ENCODE measurements around the gene ADGRG7.

Gene ADGRG7

DNA sequence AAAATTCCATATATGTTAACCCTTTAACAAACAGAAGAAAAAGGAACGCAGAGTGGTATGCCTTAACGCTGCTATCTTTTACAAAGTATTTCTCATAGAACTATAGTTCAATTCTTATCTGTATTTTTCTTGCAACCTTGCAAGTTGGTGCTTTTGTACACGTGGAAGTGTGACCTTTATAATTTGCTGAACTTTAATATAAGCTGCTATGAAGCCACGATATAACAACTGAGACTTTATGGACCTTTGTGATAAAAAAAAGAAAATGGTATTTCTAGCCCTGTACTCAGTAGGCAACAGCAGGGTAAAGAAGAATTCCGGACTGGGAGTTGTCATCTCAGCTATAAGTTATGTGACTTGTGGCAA lies 93.6 kb downstream of the ADGRG7 start:
- Histone ChIP-seq H3K27me3 (ENCODE audit: low read depth, low read length) (no peaks in the 10 kb centered on the region), H3K27ac (ENCODE audit: low read length) (no peak overlapping the region), H3K4me1 (ENCODE audit: control insufficient read depth in 1 of 2, insufficient read depth in 2 of 2, low read length in 2 of 2) (no peaks in the 10 kb centered on the region), H3K9me3 (ENCODE audit: control insufficient read depth in 1 of 2, low read length in 2 of 2) (no peaks in the 10 kb centered on the region), H3K4me3 (ENCODE audit: low read depth in 1 of 2, low read length in 2 of 2) (no peak overlapping the region), H3K36me3 (ENCODE audit: control insufficient read depth in 1 of 2, insufficient read depth in 2 of 2, low read length in 2 of 2) (no peaks in the 10 kb centered on the region)

DNA sequence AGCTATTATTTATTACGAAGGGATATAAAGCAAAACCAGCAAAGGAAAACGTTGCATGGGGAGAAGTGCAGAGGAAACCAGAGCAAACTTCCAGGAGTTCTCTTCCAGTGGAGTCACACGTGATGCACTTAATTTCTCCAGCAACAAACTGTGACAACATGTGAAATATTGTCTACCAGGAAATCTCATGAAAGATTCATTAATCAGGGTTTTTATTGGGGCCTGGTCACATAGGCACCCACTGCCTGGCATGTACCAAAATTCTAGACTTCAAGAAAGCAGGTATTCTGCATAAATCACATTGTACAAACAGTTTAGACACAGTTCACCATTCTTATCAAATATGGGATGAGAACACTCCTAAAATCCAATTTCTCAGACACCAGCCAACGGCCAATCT lies 94.5 kb downstream of the ADGRG7 start:
- no peaks in the 10 kb centered on the region for H3K27me3 ChIP-seq (ENCODE audit: low read depth, low read length)
- no peaks in the 10 kb centered on the region for H3K36me3 ChIP-seq (ENCODE audit: control insufficient read depth in 1 of 2, insufficient read depth in 2 of 2, low read length in 2 of 2)
- no peak overlapping the region for H3K27ac ChIP-seq (ENCODE audit: low read length)
- no peak overlapping the region for H3K4me3 ChIP-seq (ENCODE audit: low read depth in 1 of 2, low read length in 2 of 2)
- no peaks in the 10 kb centered on the region for H3K4me1 ChIP-seq (ENCODE audit: control insufficient read depth in 1 of 2, insufficient read depth in 2 of 2, low read length in 2 of 2)
- no peaks in the 10 kb centered on the region for H3K9me3 ChIP-seq (ENCODE audit: control insufficient read depth in 1 of 2, low read length in 2 of 2)

- Histone ChIP-seq H3K36me3 (ENCODE audit: control insufficient read depth in 1 of 2, insufficient read depth in 2 of 2, low read length in 2 of 2) (no peaks in the 10 kb centered on the region), H3K27ac (ENCODE audit: low read length) (no peak overlapping the region), H3K27me3 (ENCODE audit: low read depth, low read length) (no peaks in the 10 kb centered on the region), H3K9me3 (ENCODE audit: control insufficient read depth in 1 of 2, low read length in 2 of 2) (no peaks in the 10 kb centered on the region), H3K4me3 (ENCODE audit: low read depth in 1 of 2, low read length in 2 of 2) (no peak overlapping the region), H3K4me1 (ENCODE audit: control insufficient read depth in 1 of 2, insufficient read depth in 2 of 2, low read length in 2 of 2) (peaks cover 5 to 7% of the 10 kb centered on the region in 2 donors)
Measured at GRCh38 chr3:100706365-100706764, 97.0 kb downstream of the ADGRG7 start.

DNA sequence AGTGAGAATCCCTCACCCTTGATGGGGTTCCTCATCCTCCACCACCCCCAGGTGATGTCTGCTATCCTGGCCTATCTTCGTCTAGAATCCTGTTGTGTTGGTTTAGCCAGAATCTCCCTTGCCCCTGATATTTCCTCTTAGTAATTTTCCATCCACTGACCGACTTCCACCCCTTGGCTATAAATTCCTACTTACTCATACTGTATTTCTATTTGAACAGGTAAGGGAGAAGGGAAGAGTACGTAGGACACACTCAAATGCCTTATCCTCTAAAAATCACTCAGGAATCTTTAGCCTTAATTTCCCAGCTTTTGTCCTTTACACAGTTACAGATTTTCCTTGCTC lies 99.2 kb downstream of the ADGRG7 start:
- Histone ChIP-seq H3K4me1 (ENCODE audit: control insufficient read depth in 1 of 2, insufficient read depth in 2 of 2, low read length in 2 of 2) (peaks cover 7 to 23% of the 10 kb centered on the region in 2 donors), H3K9me3 (ENCODE audit: control insufficient read depth in 1 of 2, low read length in 2 of 2) (no peaks in the 10 kb centered on the region)

DNA sequence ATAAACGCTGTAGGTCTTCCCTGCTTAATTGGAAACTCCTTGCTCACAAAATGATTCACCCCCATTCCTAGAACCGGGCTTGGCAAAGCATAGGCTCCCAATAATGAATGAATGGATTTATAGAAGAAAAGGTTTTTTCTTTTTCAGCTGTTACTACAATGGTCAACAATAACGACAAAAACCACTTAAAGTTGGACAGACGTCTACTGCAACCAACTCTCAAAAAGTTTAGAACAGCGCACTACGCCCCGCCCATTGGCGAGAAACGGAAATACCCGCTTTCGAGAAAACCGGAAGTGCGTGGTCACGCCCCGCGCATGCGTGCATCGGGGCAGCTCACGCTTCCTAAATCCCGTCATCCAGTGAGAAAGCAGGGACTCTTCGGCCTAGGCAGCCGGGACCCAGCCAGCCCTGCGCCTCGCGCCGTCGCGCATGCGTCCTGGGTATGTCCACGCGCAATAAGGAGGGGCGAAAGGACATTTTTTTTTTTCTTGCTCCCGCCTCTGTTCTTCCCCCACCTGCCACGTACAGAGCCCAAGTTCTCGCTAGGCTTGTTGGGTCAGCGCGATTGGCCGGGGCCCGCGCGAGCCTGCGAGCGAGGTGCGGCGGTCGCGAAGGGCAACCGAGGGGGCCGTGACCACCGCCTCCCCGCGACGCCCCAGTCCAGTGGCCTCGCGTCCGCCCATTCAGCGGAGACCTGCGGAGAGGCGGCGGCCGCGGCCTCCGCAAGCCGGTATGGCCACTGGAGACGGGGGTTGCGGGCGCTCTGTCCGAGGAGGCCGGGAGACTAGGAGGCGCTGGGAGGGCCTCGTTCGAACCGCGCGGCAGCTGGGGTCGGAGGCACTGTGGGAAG lies 99.8 kb downstream of the ADGRG7 start, which contains the start of gene TFG:
TFG (plus strand) TSS at position 506 of the 853 bp plus-strand sequence. CDS start 4,192 bp downstream, outside the sequence.
- Histone ChIP-seq H3K9me3 (ENCODE audit: control insufficient read depth in 1 of 2, low read length in 2 of 2) (no peaks in the 10 kb centered on the region), H3K27ac (ENCODE audit: low read length) (peak within 1 kb of the TSS; percentile 97), H3K27me3 (ENCODE audit: low read depth, low read length) (no peaks in the 10 kb centered on the region), H3K36me3 (ENCODE audit: control insufficient read depth in 1 of 2, insufficient read depth in 2 of 2, low read length in 2 of 2) (no peaks in the 10 kb centered on the region), H3K4me1 (ENCODE audit: control insufficient read depth in 1 of 2, insufficient read depth in 2 of 2, low read length in 2 of 2) (peaks cover 7 to 25% of the 10 kb centered on the region in 2 donors), H3K4me3 (ENCODE audit: low read depth in 1 of 2, low read length in 2 of 2) (peak within 1 kb of the TSS; percentile 77 to 91)

More for the DNA sequence above, 99.2 kb downstream of the ADGRG7 start:
- peak overlapping the region; percentile 97 for H3K27ac ChIP-seq (ENCODE audit: low read length)
- peak overlapping the region; percentile 77 to 91 for H3K4me3 ChIP-seq (ENCODE audit: low read depth in 1 of 2, low read length in 2 of 2)
- no peaks in the 10 kb centered on the region for H3K27me3 ChIP-seq (ENCODE audit: low read depth, low read length)
- H3K36me3 ChIP-seq (ENCODE audit: control insufficient read depth in 1 of 2, insufficient read depth in 2 of 2, low read length in 2 of 2) = no peaks in the 10 kb centered on the region

DNA sequence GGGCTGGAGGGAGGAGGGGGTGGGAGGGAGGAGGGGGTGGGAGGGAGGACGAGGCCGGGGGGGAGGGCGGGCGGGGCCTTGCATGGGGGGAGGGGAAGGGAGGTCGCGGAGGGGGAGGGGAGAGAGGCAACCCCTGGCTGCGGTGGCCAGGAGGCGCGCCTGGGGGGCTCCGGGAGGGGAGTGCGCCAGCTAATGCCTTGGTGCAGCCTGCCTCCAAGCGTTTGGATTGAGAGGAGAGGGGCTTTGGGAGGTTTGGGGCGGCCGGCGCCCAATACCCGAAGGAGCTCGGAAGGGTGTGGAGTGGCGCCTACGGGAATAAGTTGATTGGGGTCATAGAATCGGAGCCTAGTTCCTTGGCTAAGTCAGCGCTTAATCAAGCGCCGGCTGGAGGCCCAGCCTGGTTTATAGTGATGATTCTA lies 100.5 kb downstream of the ADGRG7 start:
- Histone ChIP-seq H3K27me3 (ENCODE audit: low read depth, low read length) (no peaks in the 10 kb centered on the region), H3K4me3 (ENCODE audit: low read depth in 1 of 2, low read length in 2 of 2) (peak overlapping the region; percentile 77 to 86), H3K36me3 (ENCODE audit: control insufficient read depth in 1 of 2, insufficient read depth in 2 of 2, low read length in 2 of 2) (peaks cover 3 to 4% of the 10 kb centered on the region in 2 donors), H3K4me1 (ENCODE audit: control insufficient read depth in 1 of 2, insufficient read depth in 2 of 2, low read length in 2 of 2) (peaks cover 7 to 28% of the 10 kb centered on the region in 2 donors), H3K9me3 (ENCODE audit: control insufficient read depth in 1 of 2, low read length in 2 of 2) (no peaks in the 10 kb centered on the region), H3K27ac (ENCODE audit: low read length) (peak overlapping the region; percentile 94)

GRCh38 chr3:100710261-100710968 lies 101.0 kb downstream of the ADGRG7 start:
- peak overlapping the region; percentile 94 for H3K27ac ChIP-seq (ENCODE audit: low read length)
- H3K4me1 ChIP-seq (ENCODE audit: control insufficient read depth in 1 of 2, insufficient read depth in 2 of 2, low read length in 2 of 2) = peaks cover 7 to 28% of the 10 kb centered on the region in 2 donors
- H3K4me3 ChIP-seq (ENCODE audit: low read depth in 1 of 2, low read length in 2 of 2) = peak overlapping the region; percentile 77 to 86
- no peaks in the 10 kb centered on the region for H3K27me3 ChIP-seq (ENCODE audit: low read depth, low read length)
- peaks cover 7 to 10% of the 10 kb centered on the region in 2 donors for H3K36me3 ChIP-seq (ENCODE audit: control insufficient read depth in 1 of 2, insufficient read depth in 2 of 2, low read length in 2 of 2)
- no peaks in the 10 kb centered on the region for H3K9me3 ChIP-seq (ENCODE audit: control insufficient read depth in 1 of 2, low read length in 2 of 2)

DNA sequence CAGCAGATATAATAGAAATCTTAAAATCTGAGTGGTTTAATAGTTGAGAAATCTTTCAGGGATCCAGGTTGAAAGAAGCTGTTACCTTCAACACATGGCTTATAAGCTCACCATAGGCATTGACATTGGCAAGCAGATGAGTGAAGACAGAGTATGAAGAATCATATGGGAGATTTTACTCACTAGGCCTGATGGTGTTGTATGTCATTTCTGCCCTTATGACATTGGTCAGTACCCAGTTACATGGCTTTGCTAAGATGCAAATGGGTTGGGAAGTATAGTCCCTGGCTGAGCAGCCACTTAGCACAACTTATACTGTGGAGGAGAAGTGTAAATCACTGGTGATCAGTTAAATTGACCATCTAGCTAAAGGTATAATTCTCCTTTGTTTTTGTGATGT lies 105.8 kb downstream of the ADGRG7 start:
- peaks cover 12 to 44% of the 10 kb centered on the region in 2 donors for H3K4me1 ChIP-seq (ENCODE audit: control insufficient read depth in 1 of 2, insufficient read depth in 2 of 2, low read length in 2 of 2)
- peaks cover 7 to 12% of the 10 kb centered on the region in 2 donors for H3K36me3 ChIP-seq (ENCODE audit: control insufficient read depth in 1 of 2, insufficient read depth in 2 of 2, low read length in 2 of 2)
- no peaks in the 10 kb centered on the region for H3K9me3 ChIP-seq (ENCODE audit: control insufficient read depth in 1 of 2, low read length in 2 of 2)
- H3K27me3 ChIP-seq (ENCODE audit: low read depth, low read length) = no peaks in the 10 kb centered on the region
- H3K27ac ChIP-seq (ENCODE audit: low read length) = no peak overlapping the region
- H3K4me3 ChIP-seq (ENCODE audit: low read depth in 1 of 2, low read length in 2 of 2) = no peak overlapping the region

- Histone ChIP-seq H3K27ac (ENCODE audit: low read length) (no peak overlapping the region), H3K27me3 (ENCODE audit: low read depth, low read length) (no peaks in the 10 kb centered on the region), H3K4me1 (ENCODE audit: control insufficient read depth in 1 of 2, insufficient read depth in 2 of 2, low read length in 2 of 2) (peaks cover 5 to 32% of the 10 kb centered on the region in 2 donors), H3K36me3 (ENCODE audit: control insufficient read depth in 1 of 2, insufficient read depth in 2 of 2, low read length in 2 of 2) (peaks cover 12 to 19% of the 10 kb centered on the region in 2 donors), H3K4me3 (ENCODE audit: low read depth in 1 of 2, low read length in 2 of 2) (no peak overlapping the region), H3K9me3 (ENCODE audit: control insufficient read depth in 1 of 2, low read length in 2 of 2) (no peaks in the 10 kb centered on the region)
Measured at GRCh38 chr3:100717063-100717462, 107.7 kb downstream of the ADGRG7 start.

- H3K27ac ChIP-seq (ENCODE audit: low read length) = no peak overlapping the region
- peaks cover 5 to 24% of the 10 kb centered on the region in 2 donors for H3K4me1 ChIP-seq (ENCODE audit: control insufficient read depth in 1 of 2, insufficient read depth in 2 of 2, low read length in 2 of 2)
- H3K36me3 ChIP-seq (ENCODE audit: control insufficient read depth in 1 of 2, insufficient read depth in 2 of 2, low read length in 2 of 2) = peaks cover 12 to 19% of the 10 kb centered on the region in 2 donors
- no peak overlapping the region for H3K4me3 ChIP-seq (ENCODE audit: low read depth in 1 of 2, low read length in 2 of 2)
- H3K9me3 ChIP-seq (ENCODE audit: control insufficient read depth in 1 of 2, low read length in 2 of 2) = no peaks in the 10 kb centered on the region
- no peaks in the 10 kb centered on the region for H3K27me3 ChIP-seq (ENCODE audit: low read depth, low read length)
Measured at GRCh38 chr3:100717637-100718487, 108.5 kb downstream of the ADGRG7 start.

GRCh38 chr3:100719136-100719535 lies 109.7 kb downstream of the ADGRG7 start:
- Histone ChIP-seq H3K36me3 (ENCODE audit: control insufficient read depth in 1 of 2, insufficient read depth in 2 of 2, low read length in 2 of 2) (peaks cover 12 to 19% of the 10 kb centered on the region in 2 donors), H3K4me3 (ENCODE audit: low read depth in 1 of 2, low read length in 2 of 2) (no peak overlapping the region), H3K27ac (ENCODE audit: low read length) (no peak overlapping the region), H3K9me3 (ENCODE audit: control insufficient read depth in 1 of 2, low read length in 2 of 2) (no peaks in the 10 kb centered on the region), H3K4me1 (ENCODE audit: control insufficient read depth in 1 of 2, insufficient read depth in 2 of 2, low read length in 2 of 2) (peaks cover 5 to 20% of the 10 kb centered on the region in 2 donors), H3K27me3 (ENCODE audit: low read depth, low read length) (no peaks in the 10 kb centered on the region)

All from muscle layer of duodenum (tissue), 2 donors.